H1 (cell line): ENCODE data around the gene IRF7. TPM values are rescaled to one million over a fixed set of nuclear protein-coding genes. Genes with fewer than 3 reads are reported as not detected.

ENCODE experiments used
- ATF2 ChIP-seq: IDR thresholded peaks from 2 replicates; pipeline ENCODE4 v1.6.1; 2012; ENCODE audit warnings: low read length, inconsistent platforms
- BACH1 ChIP-seq: IDR thresholded peaks from 2 replicates; pipeline ENCODE4 v1.6.1; 2012; ENCODE audit warnings: low read length, improper control_type of control experiment
- CHD1 ChIP-seq: IDR thresholded peaks from 2 replicates; pipeline ENCODE4 v1.6.1; 2012; ENCODE audit warnings: low read depth, low read length, improper control_type of control experiment
- EZH2 ChIP-seq: fragments of 200-600 bp; sonication (generic); IDR thresholded peaks from 2 replicates; pipeline ENCODE4 v1.7.1; 2012; ENCODE audit warnings: low read depth, mild to moderate bottlenecking, moderate library complexity, low read length, inconsistent platforms; ENCODE audit not compliant: severe bottlenecking
- KDM4A ChIP-seq: IDR thresholded peaks from one replicate; pipeline ENCODE4 v1.7.1; 2012; ENCODE audit warnings: low read depth, mild to moderate bottlenecking, moderate library complexity, low read length, inconsistent platforms; ENCODE audit not compliant: severe bottlenecking
- SIX5 ChIP-seq: IDR thresholded peaks from 2 replicates; pipeline ENCODE4 v1.6.1; 2011; ENCODE audit warnings: mild to moderate bottlenecking, low read depth, low read length
- polyA plus RNA-seq, 7 experiments: library from polyadenylated mRNA; depleted of rRNA in 3 of 7; stranded (reverse) in 5 of 7; unstranded in 2 of 7; fragments of >200 nt in 5 of 7; fragments of 200-250 nt in 2 of 7; gene quantifications; 1 replicate in 5 of 7; 2 replicates in 1 of 7; 4 replicates in 1 of 7; pipeline versions ENCODE4 v1.2.1 to v1.2.3, GENCODE V29; 2011 to 2013; ENCODE audit warnings: missing spikeins in 2 of 7, mixed read lengths in 2 of 7
- total RNA-seq: library from RNA; stranded (reverse); fragmentation: NEBNext Ultra II Directional; extraction: Animal tissue kit (Norgen Biotek cat#: 25700); gene quantifications from 2 replicates; pipeline ENCODE4 v1.2.1, GENCODE V29; 2021

IRF7 gene
- total and polyA plus RNA-seq, 2 of the 8 experiments (the other 6 are each of a cell fraction or from before 2014, with no cell fraction given): 9.1 to 9.6 TPM

- no peak for TF ChIP-seq EZH2
- no peak for TF ChIP-seq KDM4A
- no peak for TF ChIP-seq CHD1
- TF ChIP-seq ATF2: no peak
- TF ChIP-seq BACH1: no peak
- TF ChIP-seq SIX5: no peak
These were observed 1.6 kb upstream of the IRF7 start (continued) for GRCh38 chr11:617199-617911.
